GM21529 (cell line): Measurements from ENCODE around the gene TNNC1.

Experiments
- ATAC-seq: cut with Tn5 transposase; IDR thresholded peaks from one replicate; pipeline ENCODE4 v1.9.1; 2021; ENCODE audit not compliant: unreplicated experiment

The TNNC1 gene

GRCh38 chr3:52432225-52432624 lies 21.6 kb downstream of the TNNC1 start:
- no peak for ATAC-seq

GRCh38 chr3:52431459-52432223 lies 22.2 kb downstream of the TNNC1 start:
- no peak for ATAC-seq

DNA sequence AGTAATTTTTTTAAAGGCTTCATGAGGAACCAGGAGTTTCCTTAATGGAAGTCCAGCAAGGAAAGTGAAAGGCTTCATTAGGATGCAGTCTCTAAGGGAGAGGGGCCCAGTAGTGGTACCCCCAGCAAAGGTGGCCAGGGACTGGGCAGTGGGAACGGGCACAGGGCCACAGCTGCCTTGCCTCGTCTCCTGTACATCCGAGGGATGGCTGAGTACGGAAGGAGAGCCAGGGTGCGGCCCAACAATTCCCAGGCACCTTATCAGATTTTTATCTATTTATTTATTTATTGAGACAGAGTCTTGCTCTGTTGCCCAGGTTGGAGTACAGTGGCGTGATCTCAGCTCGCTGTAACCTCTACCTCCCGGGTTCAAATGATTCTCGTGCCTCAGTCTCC lies 23.4 kb downstream of the TNNC1 start:
- no peak for ATAC-seq

DNA sequence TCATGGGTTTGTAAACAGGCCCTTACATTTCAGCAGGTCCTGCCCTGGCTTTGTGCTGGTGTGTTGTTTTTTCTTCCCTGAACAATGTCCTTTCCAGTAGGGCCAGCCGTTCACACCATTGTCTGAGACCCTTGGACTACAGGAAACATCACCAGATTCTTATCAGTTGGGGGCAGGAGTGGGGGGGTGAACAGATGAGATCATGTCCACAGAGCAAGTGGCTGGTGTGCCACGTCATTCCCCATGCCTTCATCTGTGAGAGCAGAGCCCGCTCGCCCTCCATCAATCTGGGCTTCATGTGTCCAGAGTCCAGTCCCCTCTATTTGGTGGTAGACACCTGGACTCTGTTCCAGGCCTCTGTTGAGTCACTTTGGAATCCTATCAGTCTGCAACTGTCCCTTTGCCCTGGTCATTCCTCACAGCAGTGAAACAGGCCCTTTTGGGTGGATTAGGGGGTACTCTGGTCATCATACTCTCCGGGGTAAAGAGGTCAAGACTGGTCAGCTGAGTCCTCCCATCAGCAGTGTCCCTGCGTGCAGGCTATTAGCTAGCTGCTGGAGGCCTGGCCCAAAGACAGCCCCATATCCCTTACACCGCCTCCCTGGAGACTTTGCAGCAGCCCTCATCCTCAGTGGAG lies 23.9 kb downstream of the TNNC1 start:
- no peak for ATAC-seq

DNA sequence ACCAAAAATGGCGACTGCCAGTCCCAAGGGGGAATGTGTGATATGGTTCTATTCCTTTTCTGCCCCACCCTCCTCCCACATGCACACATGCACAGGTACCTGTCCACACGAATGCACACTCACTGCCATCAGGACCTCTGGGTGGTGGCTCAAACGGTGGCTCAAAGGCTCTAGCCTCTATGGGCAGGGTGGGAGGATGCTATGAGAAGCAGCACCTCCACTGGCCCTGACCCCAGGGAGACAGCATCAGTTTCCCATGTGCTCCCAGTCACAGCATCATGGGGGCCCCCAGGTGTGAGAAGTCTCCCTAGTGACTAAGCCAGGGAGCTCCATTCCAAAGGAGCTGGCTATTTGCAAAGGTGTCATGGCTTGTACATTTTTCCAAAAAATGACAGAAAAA lies 24.8 kb downstream of the TNNC1 start:
- no peak for ATAC-seq

GRCh38 chr3:52428151-52429005 lies 25.5 kb downstream of the TNNC1 start:
- no peak for ATAC-seq

DNA sequence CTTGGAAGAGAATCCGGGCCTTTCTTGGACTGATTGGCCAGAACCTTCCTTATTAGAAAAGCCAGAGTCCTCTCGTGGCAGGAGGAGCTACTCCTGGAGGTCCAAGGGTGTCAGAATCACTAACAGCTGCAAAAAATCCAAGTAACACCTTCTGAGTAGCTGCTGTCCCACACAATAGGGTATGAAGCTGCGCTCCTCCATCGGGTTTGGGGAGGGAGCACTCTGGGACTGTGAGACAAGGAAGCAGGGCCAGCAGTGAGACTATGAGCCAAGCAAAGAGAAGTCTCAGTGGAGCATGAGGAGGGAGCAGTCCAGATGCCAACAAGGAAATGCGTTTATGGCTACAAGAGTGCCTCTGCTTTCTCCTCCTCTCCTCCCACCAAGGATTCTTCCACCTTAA lies 30.7 kb downstream of the TNNC1 start:
- ATAC-seq: no peak

DNA sequence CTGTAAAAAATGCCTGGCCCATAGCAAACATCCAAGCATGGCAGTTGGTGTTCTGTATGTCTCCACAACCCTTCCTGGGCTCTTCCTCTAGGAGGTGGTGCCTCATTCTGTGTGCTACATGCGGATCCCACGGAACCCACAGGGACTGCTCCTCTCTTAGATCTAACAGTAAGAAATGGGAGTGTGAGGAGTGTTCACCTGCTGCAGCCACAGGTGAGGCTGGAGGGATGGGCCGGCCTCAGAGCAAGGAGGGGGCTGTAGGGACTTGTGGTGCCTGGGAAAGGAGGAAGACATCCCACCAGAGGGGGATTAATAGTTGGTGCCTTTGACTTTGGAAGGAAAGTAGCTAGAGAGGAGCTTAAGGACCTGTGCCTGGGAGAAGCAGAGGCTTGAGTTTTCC lies 31.2 kb downstream of the TNNC1 start:
- no peak for ATAC-seq

DNA sequence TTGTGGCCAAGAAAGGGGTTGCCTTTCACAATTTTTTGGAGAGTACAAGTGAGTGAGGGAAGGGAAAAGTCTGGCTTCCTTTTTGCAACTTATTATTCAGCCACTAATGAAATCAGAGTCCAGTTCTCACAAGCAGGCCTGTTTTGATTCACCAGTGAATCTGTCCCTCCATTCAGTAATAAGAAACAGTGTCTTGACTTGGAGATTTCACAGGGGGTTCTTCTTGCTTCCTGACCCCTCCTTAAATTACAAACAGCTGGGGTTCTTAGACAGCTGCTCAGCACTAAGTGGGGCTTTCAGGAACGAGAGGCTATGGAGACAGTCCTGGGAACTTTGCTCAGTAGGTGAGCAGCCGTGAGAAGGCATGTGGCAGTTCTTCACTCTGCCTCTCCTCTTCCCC lies 33.5 kb downstream of the TNNC1 start:
- ATAC-seq: no peak

DNA sequence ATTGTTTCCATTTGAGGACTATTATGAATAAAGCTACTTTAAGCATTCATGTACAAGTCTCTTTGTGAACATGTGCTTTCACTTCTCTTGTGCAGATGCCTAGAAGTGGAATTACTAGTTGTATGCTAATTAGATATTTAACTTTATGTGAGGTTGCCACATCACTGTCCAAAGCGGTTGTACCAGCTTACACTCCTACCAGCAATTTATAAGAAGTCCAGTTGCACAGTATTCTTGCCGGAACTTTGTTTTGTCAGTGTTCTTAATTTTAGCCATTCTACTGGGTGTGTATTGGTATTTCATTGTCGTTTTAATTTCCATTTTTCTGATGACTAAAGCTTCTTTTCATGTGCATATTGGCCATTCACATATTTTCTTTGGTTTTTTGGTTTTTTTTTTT lies 38.0 kb downstream of the TNNC1 start:
- ATAC-seq: no peak

- no peak for ATAC-seq
Observed at GRCh38 chr3:52408466-52408865, 45.4 kb downstream of the TNNC1 start.

GRCh38 chr3:52407779-52408178 lies 46.1 kb downstream of the TNNC1 start:
- no peak for ATAC-seq

GRCh38 chr3:52406791-52407510 lies 46.9 kb downstream of the TNNC1 start:
- ATAC-seq: no peak

DNA sequence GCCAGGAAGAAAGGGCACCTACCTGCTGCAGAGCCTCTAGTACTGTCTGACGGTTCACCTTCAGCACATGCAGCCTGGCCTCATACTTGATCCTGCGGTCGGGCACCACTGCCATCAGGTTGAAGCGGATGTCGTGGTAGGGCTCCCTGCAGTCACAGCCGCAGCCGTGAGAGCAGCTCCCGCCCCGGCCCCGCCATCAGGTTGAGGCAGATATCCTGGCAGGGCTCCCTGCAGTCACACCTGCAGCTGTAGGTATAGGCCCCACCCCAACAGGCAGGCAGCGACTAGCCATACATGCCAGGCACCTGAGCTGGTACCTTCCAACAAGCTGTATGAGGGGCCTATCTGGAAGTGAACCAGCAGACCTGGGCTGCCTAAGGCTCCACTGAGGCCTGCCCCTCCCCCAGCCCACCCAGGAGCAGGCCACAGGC lies 47.6 kb downstream of the TNNC1 start:
- no peak for ATAC-seq

DNA sequence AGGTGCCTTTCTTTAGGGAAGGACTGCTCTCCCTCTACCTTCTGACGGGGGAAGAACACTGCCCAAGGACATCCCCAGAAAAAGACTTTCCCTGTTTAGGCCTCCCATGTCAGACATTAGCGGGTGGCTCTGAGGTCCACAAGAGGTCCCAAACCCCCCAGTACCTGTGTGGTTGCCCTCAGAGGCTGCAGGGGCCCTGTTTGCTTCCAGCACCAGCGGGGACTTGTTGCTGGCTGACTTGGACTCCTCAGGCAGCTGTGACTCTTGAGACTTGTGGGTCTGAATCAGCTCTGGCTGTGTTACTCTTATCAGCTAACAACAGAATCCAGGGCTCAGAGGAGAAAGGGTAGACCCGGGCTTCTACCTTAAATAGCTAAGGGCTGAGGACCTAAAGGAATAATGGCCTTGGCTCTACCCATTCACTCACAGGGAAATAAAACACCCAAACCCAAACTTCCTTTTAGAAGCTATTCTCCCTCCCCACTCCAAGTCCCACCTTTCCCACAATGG lies 48.2 kb downstream of the TNNC1 start:
- no peak for ATAC-seq

DNA sequence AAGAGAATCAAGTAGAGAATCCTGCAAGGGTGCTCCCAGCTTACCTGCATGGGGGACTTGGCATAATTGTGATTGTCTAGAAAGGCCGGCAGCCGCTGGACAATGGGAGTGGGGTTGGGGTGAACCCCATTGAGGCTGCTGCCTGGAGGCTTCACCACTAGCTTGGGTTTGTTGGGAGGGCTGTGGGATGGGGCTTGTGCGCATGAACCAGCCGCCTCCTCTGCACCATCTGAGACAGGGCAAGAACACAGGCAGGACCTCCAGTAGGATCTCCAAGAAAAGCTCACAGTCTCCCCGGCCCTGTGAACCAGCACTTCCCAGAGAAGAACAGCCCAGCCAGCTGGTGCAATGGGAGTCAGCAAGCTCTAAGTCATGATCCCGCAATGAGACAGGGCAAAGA lies 48.8 kb downstream of the TNNC1 start:
- no peak for ATAC-seq

DNA sequence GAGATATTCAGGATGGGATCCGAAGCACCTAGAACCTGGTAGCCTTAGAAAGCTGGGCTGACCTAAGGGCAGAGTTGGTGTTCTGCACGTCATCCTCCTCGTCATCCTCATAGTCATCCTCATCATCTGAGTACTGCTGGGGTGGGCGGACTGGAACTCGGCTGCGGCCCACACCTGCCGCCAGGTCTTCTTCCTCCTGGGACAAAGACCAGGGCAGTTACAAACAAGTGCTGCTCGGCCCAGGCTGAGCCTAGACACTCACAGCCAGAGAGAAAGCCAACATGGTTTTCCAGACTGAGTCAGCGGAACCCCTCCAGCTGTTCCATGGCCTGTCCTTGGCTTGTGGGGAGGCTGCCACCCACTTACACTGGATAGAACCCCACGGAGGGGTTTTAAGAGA lies 49.5 kb downstream of the TNNC1 start:
- ATAC-seq: no peak

DNA sequence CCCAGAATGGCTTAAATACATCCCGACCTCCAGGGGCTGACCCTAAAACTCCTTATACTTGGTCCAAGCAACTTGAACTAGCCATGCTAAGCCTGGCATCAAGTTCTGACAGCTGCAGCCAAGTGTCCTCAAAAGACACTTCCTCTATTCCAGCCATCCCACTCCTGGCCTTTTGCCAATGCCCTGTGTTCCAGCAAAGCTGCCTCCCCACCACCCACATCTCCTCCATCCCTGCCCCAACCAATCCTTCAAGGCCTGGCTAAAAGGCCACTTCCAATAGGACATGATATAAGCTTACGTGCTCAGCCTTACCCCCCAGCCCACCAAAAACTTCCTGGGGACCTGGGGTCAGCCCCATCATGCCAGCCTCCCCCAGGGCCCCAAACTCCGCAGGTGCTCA lies 49.9 kb downstream of the TNNC1 start:
- no peak for ATAC-seq

GRCh38 chr3:52403271-52403841 lies 50.5 kb downstream of the TNNC1 start:
- no peak for ATAC-seq

DNA sequence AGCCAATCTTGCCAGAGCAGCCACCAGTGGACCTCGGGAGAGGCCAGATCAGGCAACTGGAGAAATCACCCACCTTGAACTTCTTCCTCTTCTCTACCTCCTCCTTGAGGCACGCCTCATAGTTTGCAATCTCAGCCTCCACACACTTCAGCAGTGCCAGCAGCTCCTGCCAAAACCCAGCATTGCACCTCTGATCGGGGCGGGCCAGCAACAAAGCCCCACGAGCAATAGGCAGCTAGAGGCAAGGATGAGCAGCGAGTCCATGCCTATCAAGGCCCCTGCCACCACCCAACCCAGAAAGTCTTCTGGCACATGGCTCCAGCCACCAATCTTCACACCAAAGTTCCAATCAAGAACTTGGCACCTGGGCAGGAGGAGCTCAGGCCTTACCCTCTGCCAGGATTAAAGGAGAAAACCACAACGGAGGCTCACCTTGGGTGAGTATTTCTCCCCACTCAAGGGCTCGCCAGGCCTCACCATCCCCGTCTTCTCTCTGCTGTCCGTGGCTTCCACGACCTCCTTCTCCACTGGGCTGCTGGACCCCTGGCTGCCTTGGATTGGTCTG lies 51.1 kb downstream of the TNNC1 start:
- ATAC-seq: no peak
